Neural crest cell (in vitro differentiated cells): Measurements from ENCODE around the gene MUC3A. TPM values are rescaled to one million over a fixed set of nuclear protein-coding genes. Genes with fewer than 3 reads are reported as not detected.

Experiments
- DNase-seq: peaks from one replicate; pipeline ENCODE4 v3.0.0; 2021; ENCODE audit warnings: low read depth, mixed read lengths, low spot score
- H3K27ac Mint-ChIP-seq: one replicate; pipeline ENCODE4 v1.8.0; 2021; ENCODE audit warnings: mild to moderate bottlenecking, mixed read lengths; ENCODE audit not compliant: unreplicated experiment
- H3K27me3 Mint-ChIP-seq: 2 replicates; pipeline ENCODE4 v1.8.0; 2021; ENCODE audit warnings: low read depth, mild to moderate bottlenecking, mixed read lengths
- H3K36me3 Mint-ChIP-seq: 2 replicates; pipeline ENCODE4 v1.8.0; 2021; ENCODE audit warnings: low read depth, mild to moderate bottlenecking, mixed read lengths
- H3K4me1 Mint-ChIP-seq: 2 replicates; pipeline ENCODE4 v1.8.0; 2021; ENCODE audit warnings: mixed read lengths
- H3K4me3 Mint-ChIP-seq: one replicate; pipeline ENCODE4 v1.8.0; 2021; ENCODE audit warnings: mild to moderate bottlenecking, mixed read lengths
- H3K9me3 Mint-ChIP-seq: 2 replicates; pipeline ENCODE4 v1.8.0; 2021; ENCODE audit warnings: mixed read lengths
- CTCF ChIP-seq: fragments of 200-600 bp; sonication (generic); conservative IDR thresholded peaks from 2 replicates; pipeline ENCODE4 v1.5.0; 2021; ENCODE audit warnings: antibody characterized with exemption, mild to moderate bottlenecking
- total RNA-seq: library from RNA; stranded (reverse); gene quantifications from 2 replicates; pipeline ENCODE4 v1.2.1, GENCODE V29; 2021

The MUC3A gene
- total RNA-seq, 1 donor from 2014 or later: 0.16 TPM

GRCh38 chr7:100943693-100944092, 5.6 kb upstream of the MUC3A start:
- Mint-ChIP-seq H3K27me3 (no peaks in the 10 kb centered on the region), H3K4me3 (no peak overlapping the region), H3K4me1 (no peaks in the 10 kb centered on the region), H3K9me3 (no peaks in the 10 kb centered on the region), H3K36me3 (no peaks in the 10 kb centered on the region), H3K27ac (no peak overlapping the region)
- no peak for TF ChIP-seq CTCF
- no peak for DNase-seq

- no peak overlapping the region for H3K4me3 Mint-ChIP-seq
- no peak for TF ChIP-seq CTCF
- no peak overlapping the region for H3K27ac Mint-ChIP-seq
- DNase-seq: no peak
- H3K9me3 Mint-ChIP-seq: no peaks in the 10 kb centered on the region
- peaks cover 3% of the 10 kb centered on the region for H3K27me3 Mint-ChIP-seq
- no peaks in the 10 kb centered on the region for H3K4me1 Mint-ChIP-seq
- H3K36me3 Mint-ChIP-seq: no peaks in the 10 kb centered on the region
These were observed 5.2 kb upstream of the MUC3A start for GRCh38 chr7:100944138-100944537.

- DNase-seq: no peak
- H3K36me3 Mint-ChIP-seq: no peaks in the 10 kb centered on the region
- H3K27ac Mint-ChIP-seq: no peak overlapping the region
- H3K9me3 Mint-ChIP-seq: no peaks in the 10 kb centered on the region
- H3K27me3 Mint-ChIP-seq: peaks cover 14% of the 10 kb centered on the region
- H3K4me1 Mint-ChIP-seq: no peaks in the 10 kb centered on the region
- no peak overlapping the region for H3K4me3 Mint-ChIP-seq
- TF ChIP-seq CTCF: no peak
These were observed 3.2 kb upstream of the MUC3A start for GRCh38 chr7:100946111-100946510.

- H3K4me1 Mint-ChIP-seq: no peaks in the 10 kb centered on the region
- peaks cover 14% of the 10 kb centered on the region for H3K27me3 Mint-ChIP-seq
- H3K36me3 Mint-ChIP-seq: no peaks in the 10 kb centered on the region
- H3K9me3 Mint-ChIP-seq: no peaks in the 10 kb centered on the region
- no peak for DNase-seq
- H3K27ac Mint-ChIP-seq: no peak overlapping the region
- TF ChIP-seq CTCF: no peak
- no peak overlapping the region for H3K4me3 Mint-ChIP-seq
These were observed 2.5 kb upstream of the MUC3A start for GRCh38 chr7:100946766-100947365.

GRCh38 chr7:100947792-100948191, 1.5 kb upstream of the MUC3A start:
- Mint-ChIP-seq H3K27me3 (peaks cover 14% of the 10 kb centered on the region), H3K27ac (no peak overlapping the region), H3K4me1 (no peaks in the 10 kb centered on the region), H3K9me3 (no peaks in the 10 kb centered on the region), H3K4me3 (no peak overlapping the region), H3K36me3 (no peaks in the 10 kb centered on the region)
- no peak for TF ChIP-seq CTCF
- no peak for DNase-seq
